Measurements from ENCODE around the gene LANCL3.

LANCL3 gene

GRCh38 chrX:37678574-37678973, 107.1 kb downstream of the LANCL3 start:
- Histone ChIP-seq H3K9ac (ENCODE audit: low read length) (no peak overlapping the region), H3F3A (ENCODE audit: insufficient read depth) (no peaks in the 10 kb centered on the region), H3K9me2 (replicated peaks; ENCODE audit: insufficient read depth, low read length) (no peaks in the 10 kb centered on the region), H3K79me2 (ENCODE audit: insufficient read depth, low read length) (no peaks in the 10 kb centered on the region), H3K4me3 (ENCODE audit: insufficient read depth, low read length, poor library complexity, severe bottlenecking) (no peak overlapping the region), H3K4me2 (ENCODE audit: low read depth, low read length, poor library complexity, severe bottlenecking) (no peak overlapping the region), H3K9me3 (ENCODE audit: insufficient read depth, low read length) (no peaks in the 10 kb centered on the region), H3K27ac (ENCODE audit: low read depth, low read length) (no peak overlapping the region), H2AFZ (ENCODE audit: low read depth, low read length, severe bottlenecking) (no peak overlapping the region), H3K36me3 (ENCODE audit: low read length) (no peaks in the 10 kb centered on the region), H3K27me3 (ENCODE audit: low read length) (no peaks in the 10 kb centered on the region), H4K20me1 (ENCODE audit: low read depth, low read length) (no peaks in the 10 kb centered on the region)
- no peak for TF ChIP-seq EZH2phosphoT487 (conservative IDR thresholded peaks at IDR 0.05; ENCODE audit: low read length)
- no peak for TF ChIP-seq CTCF (IDR thresholded peaks at IDR 0.05; ENCODE audit: insufficient read depth, low read length, poor library complexity, severe bottlenecking)

DNA sequence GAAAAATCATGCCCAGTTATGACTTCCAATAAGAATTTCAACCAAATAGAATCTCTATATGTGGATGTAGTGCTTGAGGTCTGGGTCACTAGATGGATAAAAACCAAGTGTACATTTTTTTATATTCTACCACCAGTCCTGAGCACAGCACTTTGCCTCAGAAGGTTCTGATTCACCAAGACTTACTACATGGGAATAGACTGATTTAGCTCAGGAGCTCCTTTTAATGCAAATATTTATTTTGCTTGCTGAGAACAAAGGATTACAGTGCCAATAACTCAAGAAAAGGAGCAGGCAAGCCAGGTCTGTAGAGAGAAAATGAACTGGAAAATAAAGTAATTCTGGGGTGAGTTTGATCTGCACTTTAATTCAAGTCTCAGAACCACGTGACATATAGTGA, 107.8 kb downstream of the LANCL3 start:
- Histone ChIP-seq H3K36me3 (ENCODE audit: low read length) (no peaks in the 10 kb centered on the region), H3K9me3 (ENCODE audit: insufficient read depth, low read length) (no peaks in the 10 kb centered on the region), H3K27ac (ENCODE audit: low read depth, low read length) (no peak overlapping the region), H3K4me3 (ENCODE audit: insufficient read depth, low read length, poor library complexity, severe bottlenecking) (no peak overlapping the region), H3K9ac (ENCODE audit: low read length) (no peak overlapping the region), H3K27me3 (ENCODE audit: low read length) (no peaks in the 10 kb centered on the region), H3K79me2 (ENCODE audit: insufficient read depth, low read length) (no peaks in the 10 kb centered on the region), H3K4me2 (ENCODE audit: low read depth, low read length, poor library complexity, severe bottlenecking) (no peak overlapping the region), H2AFZ (ENCODE audit: low read depth, low read length, severe bottlenecking) (no peak overlapping the region), H4K20me1 (ENCODE audit: low read depth, low read length) (no peaks in the 10 kb centered on the region), H3K9me2 (replicated peaks; ENCODE audit: insufficient read depth, low read length) (no peaks in the 10 kb centered on the region), H3F3A (ENCODE audit: insufficient read depth) (no peaks in the 10 kb centered on the region)
- TF ChIP-seq CTCF (IDR thresholded peaks at IDR 0.05; ENCODE audit: insufficient read depth, low read length, poor library complexity, severe bottlenecking): no peak
- TF ChIP-seq EZH2phosphoT487 (conservative IDR thresholded peaks at IDR 0.05; ENCODE audit: low read length): no peak

- Histone ChIP-seq H3K9me2 (replicated peaks; ENCODE audit: insufficient read depth, low read length) (no peaks in the 10 kb centered on the region), H3K36me3 (ENCODE audit: low read length) (no peaks in the 10 kb centered on the region), H3K27me3 (ENCODE audit: low read length) (no peaks in the 10 kb centered on the region), H3K9me3 (ENCODE audit: insufficient read depth, low read length) (no peaks in the 10 kb centered on the region), H3K4me2 (ENCODE audit: low read depth, low read length, poor library complexity, severe bottlenecking) (no peak overlapping the region), H4K20me1 (ENCODE audit: low read depth, low read length) (no peaks in the 10 kb centered on the region), H3K9ac (ENCODE audit: low read length) (no peak overlapping the region), H3K4me3 (ENCODE audit: insufficient read depth, low read length, poor library complexity, severe bottlenecking) (no peak overlapping the region), H3K79me2 (ENCODE audit: insufficient read depth, low read length) (no peaks in the 10 kb centered on the region), H3K27ac (ENCODE audit: low read depth, low read length) (no peak overlapping the region), H3F3A (ENCODE audit: insufficient read depth) (no peaks in the 10 kb centered on the region), H2AFZ (ENCODE audit: low read depth, low read length, severe bottlenecking) (no peak overlapping the region)
- TF ChIP-seq EZH2phosphoT487 (conservative IDR thresholded peaks at IDR 0.05; ENCODE audit: low read length) (no peak), CTCF (IDR thresholded peaks at IDR 0.05; ENCODE audit: insufficient read depth, low read length, poor library complexity, severe bottlenecking) (no peak)
Measured at GRCh38 chrX:37679888-37680287, 108.4 kb downstream of the LANCL3 start.

Data from SU-DHL-6 (cell line).